C4-2B (cell line): ENCODE measurements around the gene VGLL1.

ENCODE experiments used
- ZFX ChIP-seq: fragments of 450-650 bp; IDR thresholded peaks from 2 replicates; pipeline ENCODE4 v1.6.1; 2017
- TF ChIP-seq, protein P1 (sequence below): fragments of 450-650 bp; conservative IDR thresholded peaks from 2 replicates; pipeline ENCODE4 v1.5.1; 2017; ENCODE audit warnings: mild to moderate bottlenecking

DNA sequence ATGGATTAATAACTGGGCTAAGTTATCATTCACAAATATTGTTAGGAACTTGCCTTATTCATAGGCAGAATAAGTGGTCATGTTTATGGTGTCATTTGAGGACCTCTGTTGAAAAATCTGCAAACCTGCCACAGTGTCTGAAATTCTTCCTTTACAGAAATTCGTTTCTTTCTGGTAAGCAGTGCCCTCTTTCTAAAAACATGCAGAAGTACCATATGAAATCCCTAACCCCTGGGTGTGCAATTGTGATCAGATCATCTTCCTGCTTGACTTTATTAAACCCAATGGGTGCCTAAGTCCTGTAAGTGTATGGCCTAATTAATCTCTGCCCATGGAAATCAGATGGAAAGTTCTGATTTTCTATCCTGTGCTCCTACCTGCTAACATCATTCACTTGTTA lies 39.0 kb upstream of the VGLL1 start:
- TF ChIP-seq, protein P1, sequence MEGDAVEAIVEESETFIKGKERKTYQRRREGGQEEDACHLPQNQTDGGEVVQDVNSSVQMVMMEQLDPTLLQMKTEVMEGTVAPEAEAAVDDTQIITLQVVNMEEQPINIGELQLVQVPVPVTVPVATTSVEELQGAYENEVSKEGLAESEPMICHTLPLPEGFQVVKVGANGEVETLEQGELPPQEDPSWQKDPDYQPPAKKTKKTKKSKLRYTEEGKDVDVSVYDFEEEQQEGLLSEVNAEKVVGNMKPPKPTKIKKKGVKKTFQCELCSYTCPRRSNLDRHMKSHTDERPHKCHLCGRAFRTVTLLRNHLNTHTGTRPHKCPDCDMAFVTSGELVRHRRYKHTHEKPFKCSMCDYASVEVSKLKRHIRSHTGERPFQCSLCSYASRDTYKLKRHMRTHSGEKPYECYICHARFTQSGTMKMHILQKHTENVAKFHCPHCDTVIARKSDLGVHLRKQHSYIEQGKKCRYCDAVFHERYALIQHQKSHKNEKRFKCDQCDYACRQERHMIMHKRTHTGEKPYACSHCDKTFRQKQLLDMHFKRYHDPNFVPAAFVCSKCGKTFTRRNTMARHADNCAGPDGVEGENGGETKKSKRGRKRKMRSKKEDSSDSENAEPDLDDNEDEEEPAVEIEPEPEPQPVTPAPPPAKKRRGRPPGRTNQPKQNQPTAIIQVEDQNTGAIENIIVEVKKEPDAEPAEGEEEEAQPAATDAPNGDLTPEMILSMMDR: no peak
- TF ChIP-seq ZFX: no peak
